SK-N-SH treated with all-trans-retinoic acid at 6 μM for 48 hours (cell line): ENCODE measurements around the gene IP6K2.

ENCODE experiments used
- ARNTL ChIP-seq: fragments of 450-650 bp; formaldehyde crosslinking; IDR thresholded peaks from 2 replicates; pipeline ENCODE4 v1.5.0; 2020; ENCODE audit warnings: low read depth, mild to moderate bottlenecking, moderate library complexity, borderline replicate concordance
- CREB5 ChIP-seq: fragments of 250-450 bp; sonication (Bioruptor Pico); IDR thresholded peaks from 2 replicates; pipeline ENCODE4 v1.5.1; 2020; ENCODE audit warnings: low read depth, mild to moderate bottlenecking, moderate library complexity
- ESRRG ChIP-seq: fragments of 250-450 bp; sonication (Bioruptor Pico); IDR thresholded peaks from 2 replicates; pipeline ENCODE4 v1.6.1; 2021; ENCODE audit warnings: mild to moderate bottlenecking
- PATZ1 ChIP-seq: fragments of 250-450 bp; sonication (Bioruptor Pico); IDR thresholded peaks from 2 replicates; pipeline ENCODE4 v1.8.0; 2020; ENCODE audit warnings: mild to moderate bottlenecking, moderate library complexity, borderline replicate concordance
- PPARA ChIP-seq: fragments of 250-450 bp; sonication (Bioruptor Pico); IDR thresholded peaks from 2 replicates; pipeline ENCODE4 v1.5.0; 2020; ENCODE audit warnings: mild to moderate bottlenecking, borderline replicate concordance
- TOX ChIP-seq: fragments of 250-450 bp; sonication (Bioruptor Pico); IDR thresholded peaks from 2 replicates; pipeline ENCODE4 v1.8.0; 2021; ENCODE audit warnings: mild to moderate bottlenecking, moderate library complexity, borderline replicate concordance
- ZC3H10 ChIP-seq: fragments of 250-450 bp; sonication (Bioruptor Pico); IDR thresholded peaks from 2 replicates; pipeline ENCODE4 v1.5.1; 2021; ENCODE audit warnings: mild to moderate bottlenecking, moderate library complexity
- ZFP3 ChIP-seq: fragments of 250-450 bp; sonication (Bioruptor Pico); IDR thresholded peaks from 2 replicates; pipeline ENCODE4 v1.5.0; 2020; ENCODE audit warnings: mild to moderate bottlenecking, moderate library complexity
- ZFP30 ChIP-seq: fragments of 450-650 bp; formaldehyde crosslinking; IDR thresholded peaks from 2 replicates; pipeline ENCODE4 v1.5.0; 2022; ENCODE audit warnings: mild to moderate bottlenecking, moderate library complexity
- ZNF565 ChIP-seq: fragments of 450-650 bp; formaldehyde crosslinking; conservative IDR thresholded peaks from 2 replicates; pipeline ENCODE4 v1.5.0; 2020; ENCODE audit warnings: low read depth, mild to moderate bottlenecking, moderate library complexity
- ZNF70 ChIP-seq: fragments of 450-650 bp; formaldehyde crosslinking; IDR thresholded peaks from 2 replicates; pipeline ENCODE4 v1.5.0; 2020; ENCODE audit warnings: mild to moderate bottlenecking, moderate library complexity

- TF ChIP-seq ZFP30 (CRISPR knock-in tag), result no peak
- TF ChIP-seq TOX (CRISPR knock-in tag), result no peak
- no peak for TF ChIP-seq ZNF70
- TF ChIP-seq PATZ1, result no peak
- TF ChIP-seq ARNTL (CRISPR knock-in tag), result no peak
- no peak for TF ChIP-seq ZFP3 (CRISPR knock-in tag)
- peak; percentile 45; the same call in 1 of the 2 replicates for TF ChIP-seq ESRRG (CRISPR knock-in tag)
- TF ChIP-seq ZC3H10 (CRISPR knock-in tag), result no peak
- no peak for TF ChIP-seq PPARA (CRISPR knock-in tag)
- TF ChIP-seq CREB5 (CRISPR knock-in tag), result no peak
- no peak for TF ChIP-seq ZNF565
Observed at GRCh38 chr3:48685603-48686511, 31.2 kb downstream of the IP6K2 start, which contains the start of gene NCKIPSD.
